Measurements from ENCODE around the gene CYBC1. TPM values are rescaled to one million over a fixed set of nuclear protein-coding genes. Genes with fewer than 3 reads are reported as not detected.

The CYBC1 gene
- total and polyA plus RNA-seq, 9 of the 15 experiments (the other 6 are each of a cell fraction or from before 2014, with no cell fraction given) = 1.3 to 71.8 (median 49.9) TPM

GRCh38 chr17:82494236-82495055, 43.9 kb upstream of the CYBC1 start (continued):
- TF ChIP-seq ZBTB12 (CRISPR knock-in tag; IDR thresholded peaks at IDR 0.05) (no peak), ZNF274 (IDR thresholded peaks at IDR 0.05; ENCODE audit: borderline replicate concordance, low read depth, low read length) (0 out of 2 replicates have a peak, but pooled peaks have one; percentile 59), BHLHE40 (IDR thresholded peaks at IDR 0.05; ENCODE audit: low read length) (peak; percentile 78), RAD21 (CRISPR knock-in tag; conservative IDR thresholded peaks at IDR 0.05 in 1 of 2, IDR thresholded peaks at IDR 0.05 in 1 of 2) (peak; percentile 63 to 68), ZFX (CRISPR knock-in tag; IDR thresholded peaks at IDR 0.05) (0 out of 2 replicates have a peak, but pooled peaks have one; percentile 38), ZNF277 (CRISPR knock-in tag; IDR thresholded peaks at IDR 0.05; ENCODE audit: borderline replicate concordance) (no peak), STAT6 (CRISPR knock-in tag; IDR thresholded peaks at IDR 0.05) (peak; percentile 89; the same call in 1 of the 2 replicates), KLF10 (CRISPR knock-in tag; IDR thresholded peaks at IDR 0.05) (no peak), L3MBTL2 (IDR thresholded peaks at IDR 0.05) (peak; percentile 89), ZNF431 (CRISPR knock-in tag; IDR thresholded peaks at IDR 0.05) (peak; percentile 51; the same call in 1 of the 2 replicates), NFATC3 (IDR thresholded peaks at IDR 0.05) (no peak), ZNF3 (CRISPR knock-in tag; IDR thresholded peaks at IDR 0.05) (no peak), SIN3B (IDR thresholded peaks at IDR 0.05; ENCODE audit: low read depth) (no peak), CBX3 (IDR thresholded peaks at IDR 0.05; ENCODE audit: borderline replicate concordance in 1 of 2, low read length in 2 of 2) (peak in 1 of 2 experiments; percentile 65; a peak in 1 of 3 replicates), ZFP30 (CRISPR knock-in tag; IDR thresholded peaks at IDR 0.05; ENCODE audit: borderline replicate concordance) (no peak), RFX1 (IDR thresholded peaks at IDR 0.05) (no peak), ZNF436 (CRISPR knock-in tag; IDR thresholded peaks at IDR 0.05) (no peak), HNRNPL (IDR thresholded peaks at IDR 0.05; ENCODE audit: low read depth, low read length) (peak; percentile 89), ZNF324 (CRISPR knock-in tag; IDR thresholded peaks at IDR 0.05) (no peak), GATA2 (CRISPR knock-in tag; IDR thresholded peaks at IDR 0.05) (peak; percentile 94), SMAD3 (CRISPR knock-in tag; conservative IDR thresholded peaks at IDR 0.05) (no peak), IFI16 (CRISPR knock-in tag; IDR thresholded peaks at IDR 0.05) (no peak), FOS (IDR thresholded peaks at IDR 0.05; ENCODE audit: extremely low read depth, insufficient read length) (no peak), TGIF2 (CRISPR knock-in tag; IDR thresholded peaks at IDR 0.05) (no peak), CHD1 (IDR thresholded peaks at IDR 0.05; ENCODE audit: low read length) (no peak)

Measured in K562 (cell line).